Measurements from ENCODE around the gene BMPR1A. TPM values are rescaled to one million over a fixed set of nuclear protein-coding genes. Genes with fewer than 3 reads are reported as not detected.

The BMPR1A gene
- total and polyA plus RNA-seq, 2 of the 13 experiments (the other 11 are each of a cell fraction or from before 2014, with no cell fraction given): 17.8 to 44.2 TPM

DNA sequence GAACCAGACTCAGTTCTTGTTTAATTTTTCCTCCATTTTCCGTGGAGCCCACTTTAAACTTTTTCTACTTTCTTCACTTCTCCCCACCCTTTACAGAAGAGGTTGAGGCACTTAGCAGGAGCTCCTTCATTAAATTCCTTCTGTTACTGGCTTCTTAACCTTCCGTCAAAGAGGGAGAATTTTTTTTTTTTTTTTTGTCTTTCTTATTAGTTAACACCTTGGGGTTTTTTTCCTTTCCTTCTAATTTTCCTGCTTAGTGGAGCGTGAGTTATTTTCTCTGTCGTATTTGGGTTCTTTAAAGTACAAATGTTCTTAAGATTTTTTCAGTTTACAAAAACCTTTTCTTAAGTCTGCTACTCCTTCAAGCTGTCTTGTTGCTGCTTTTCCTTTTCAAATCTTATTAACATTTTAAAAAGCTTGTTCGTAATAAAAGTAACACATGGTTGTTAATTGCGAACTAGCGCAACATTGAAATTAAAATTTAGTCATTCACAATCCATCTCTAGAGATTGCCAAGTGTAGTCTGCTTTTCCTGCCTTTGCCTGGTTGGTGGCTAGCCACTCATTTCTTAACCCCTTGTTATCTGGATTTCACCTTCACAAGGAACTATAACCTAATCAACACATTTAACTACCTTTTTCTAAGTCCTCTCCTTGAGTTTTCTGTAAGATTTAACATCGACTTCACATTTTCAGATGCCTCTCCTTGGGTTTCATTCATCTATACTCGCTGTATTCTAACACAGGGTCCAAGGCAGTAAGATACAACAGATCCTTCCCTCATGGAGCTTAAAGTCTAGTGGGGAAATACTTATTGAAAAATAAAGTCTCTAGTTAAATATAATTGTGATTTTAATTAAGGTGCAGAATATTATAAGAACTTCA, 2.0 kb downstream of the BMPR1A start:
- WGBS (ENCODE audit: low lambda C conversion rate): 4% methylated on average over 9 of the region's 9 CpGs
- POLR2A ChIA-PET: interaction anchor here (0.7 to 3.1 kb wide), 3 partner anchors 12 to 46 kb away, joined by 3 to 15 read pairs (median 4); no protein-coding TSS in a partner anchor
- H3K9ac ChIP-seq (ENCODE audit: insufficient read depth, low read depth, low read length): peak overlapping the region; percentile 84
- ATAC-seq: no peak
- peak overlapping the region; percentile 83 for H3K27ac ChIP-seq (ENCODE audit: extremely low read length, insufficient read depth, low read length)
- FAIRE-seq: peak; percentile 28
- no peaks in the 10 kb centered on the region; a peak in 1 of 5 replicates for H3K27me3 ChIP-seq (ENCODE audit: control insufficient read depth in 1 of 2, insufficient read depth in 2 of 2, low read length in 2 of 2)
- H3K4me3 ChIP-seq (replicated peaks in 1 of 3; ENCODE audit: insufficient read depth in 1 of 3, low read depth in 2 of 3, low read length in 3 of 3): peak overlapping the region; percentile 82 to 94 (median 86)
- no peaks in the 10 kb centered on the region for H3K36me3 ChIP-seq (replicated peaks in 1 of 2; ENCODE audit: control insufficient read depth in 1 of 2, insufficient read depth in 2 of 2, low read length in 2 of 2)
- peaks cover 68% of the 10 kb centered on the region for H3K79me2 ChIP-seq (ENCODE audit: insufficient read depth, low read length)
- CTCF ChIA-PET (ENCODE audit: low intra/inter-chr PET ratio, low total read pairs): no interaction called here
- peak; percentile 28 for DNase-seq (ENCODE audit: low spot score)
- in situ Hi-C loops (cut with HindIII; ENCODE audit: extremely low pct_ligation_motif_present, low pct_unique_long_range_greater_than_20kb) (no loop called here), intact Hi-C loops (cut with micrococcal nuclease; ENCODE audit: unreplicated experiment) (loop anchor here (2.0 to 5.0 kb wide), 2 partner anchors 16 to 139 kb away; no protein-coding TSS in a partner anchor)
- peaks cover 53% of the 10 kb centered on the region for H3K4me1 ChIP-seq (ENCODE audit: insufficient read depth, low read length)
- BruUV-seq (replicated peaks): no TSS peak
- H4K20me1 ChIP-seq (ENCODE audit: insufficient read depth, low read length): peaks cover 25% of the 10 kb centered on the region
- no peak overlapping the region for H2AFZ ChIP-seq (ENCODE audit: low read length)
- H3K9me3 ChIP-seq (ENCODE audit: low read length): no peaks in the 10 kb centered on the region
- H3K4me2 ChIP-seq (ENCODE audit: low read depth, low read length): peak overlapping the region; percentile 79
- TF ChIP-seq ZNF687 (CRISPR knock-in tag; IDR thresholded peaks at IDR 0.05) (no peak), ASH2L (IDR thresholded peaks at IDR 0.05; ENCODE audit: insufficient read length, low read depth, low read length) (peak; percentile 18), ZNF891 (CRISPR knock-in tag; IDR thresholded peaks at IDR 0.05) (no peak), ZNF552 (CRISPR knock-in tag; IDR thresholded peaks at IDR 0.05; ENCODE audit: borderline replicate concordance) (no peak), FOXP1 (IDR thresholded peaks at IDR 0.05) (no peak), FOXP1 (CRISPR knock-in tag; IDR thresholded peaks at IDR 0.05) (no peak), ZNF567 (CRISPR knock-in tag; IDR thresholded peaks at IDR 0.05; ENCODE audit: borderline replicate concordance) (no peak), PCBP1 (IDR thresholded peaks at IDR 0.05; ENCODE audit: borderline replicate concordance, low read depth, low read length) (no peak), FOXK2 (IDR thresholded peaks at IDR 0.05) (no peak), ZFP1 (CRISPR knock-in tag; IDR thresholded peaks at IDR 0.05) (no peak), LCORL (IDR thresholded peaks at IDR 0.05) (no peak), LCORL (CRISPR knock-in tag; IDR thresholded peaks at IDR 0.05) (no peak), ADNP (CRISPR knock-in tag; IDR thresholded peaks at IDR 0.05) (no peak), PRDM15 (CRISPR knock-in tag; IDR thresholded peaks at IDR 0.05) (no peak), IKZF1 (IDR thresholded peaks at IDR 0.05) (no peak)
- TF ChIP-seq, protein P1, sequence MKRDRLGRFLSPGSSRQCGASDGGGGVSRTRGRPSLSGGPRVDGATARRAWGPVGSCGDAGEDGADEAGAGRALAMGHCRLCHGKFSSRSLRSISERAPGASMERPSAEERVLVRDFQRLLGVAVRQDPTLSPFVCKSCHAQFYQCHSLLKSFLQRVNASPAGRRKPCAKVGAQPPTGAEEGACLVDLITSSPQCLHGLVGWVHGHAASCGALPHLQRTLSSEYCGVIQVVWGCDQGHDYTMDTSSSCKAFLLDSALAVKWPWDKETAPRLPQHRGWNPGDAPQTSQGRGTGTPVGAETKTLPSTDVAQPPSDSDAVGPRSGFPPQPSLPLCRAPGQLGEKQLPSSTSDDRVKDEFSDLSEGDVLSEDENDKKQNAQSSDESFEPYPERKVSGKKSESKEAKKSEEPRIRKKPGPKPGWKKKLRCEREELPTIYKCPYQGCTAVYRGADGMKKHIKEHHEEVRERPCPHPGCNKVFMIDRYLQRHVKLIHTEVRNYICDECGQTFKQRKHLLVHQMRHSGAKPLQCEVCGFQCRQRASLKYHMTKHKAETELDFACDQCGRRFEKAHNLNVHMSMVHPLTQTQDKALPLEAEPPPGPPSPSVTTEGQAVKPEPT (CRISPR knock-in tag; IDR thresholded peaks at IDR 0.05; ENCODE audit: low read depth): peak; percentile 85; the same call in 1 of the 2 replicates

Data from HepG2 (cell line).